ENCODE data around the gene STK32C.

STK32C gene

GRCh38 chr10:132280646-132281074, 27.1 kb downstream of the STK32C start:
- Histone ChIP-seq H3K4me3 (replicated peaks; ENCODE audit: low read depth, low read length) (no peak overlapping the region), H3K27me3 (replicated peaks; ENCODE audit: control insufficient read depth, insufficient read depth, low read length) (no peaks in the 10 kb centered on the region; the same call in 1 of the 2 replicates), H3K36me3 (ENCODE audit: control insufficient read depth, insufficient read depth, low read length) (no peaks in the 10 kb centered on the region)
- no peak for TF ChIP-seq CTCF (IDR thresholded peaks at IDR 0.05; ENCODE audit: insufficient read depth, low read length, poor library complexity, severe bottlenecking)
- DNase-seq (ENCODE audit: extremely low read depth, insufficient read length) = no peak

GRCh38 chr10:132279873-132280645, 27.7 kb downstream of the STK32C start:
- H3K27me3 ChIP-seq (replicated peaks; ENCODE audit: control insufficient read depth, insufficient read depth, low read length) = no peaks in the 10 kb centered on the region; the same call in 1 of the 2 replicates
- no peak for DNase-seq (ENCODE audit: extremely low read depth, insufficient read length)
- H3K4me3 ChIP-seq (replicated peaks; ENCODE audit: low read depth, low read length) = no peak overlapping the region
- TF ChIP-seq CTCF (IDR thresholded peaks at IDR 0.05; ENCODE audit: insufficient read depth, low read length, poor library complexity, severe bottlenecking) = no peak
- no peaks in the 10 kb centered on the region for H3K36me3 ChIP-seq (ENCODE audit: control insufficient read depth, insufficient read depth, low read length)

- DNase-seq (ENCODE audit: extremely low read depth, insufficient read length) = no peak
- Histone ChIP-seq H3K27me3 (replicated peaks; ENCODE audit: control insufficient read depth, insufficient read depth, low read length) (no peaks in the 10 kb centered on the region; the same call in 1 of the 2 replicates), H3K36me3 (ENCODE audit: control insufficient read depth, insufficient read depth, low read length) (no peaks in the 10 kb centered on the region), H3K4me3 (replicated peaks; ENCODE audit: low read depth, low read length) (no peak overlapping the region)
- no peak for TF ChIP-seq CTCF (IDR thresholded peaks at IDR 0.05; ENCODE audit: insufficient read depth, low read length, poor library complexity, severe bottlenecking)
Measured at GRCh38 chr10:132277311-132277741, 30.4 kb downstream of the STK32C start.

- no peak for DNase-seq (ENCODE audit: extremely low read depth, insufficient read length)
- Histone ChIP-seq H3K36me3 (ENCODE audit: control insufficient read depth, insufficient read depth, low read length) (no peaks in the 10 kb centered on the region), H3K27me3 (replicated peaks; ENCODE audit: control insufficient read depth, insufficient read depth, low read length) (no peaks in the 10 kb centered on the region; the same call in 1 of the 2 replicates), H3K4me3 (replicated peaks; ENCODE audit: low read depth, low read length) (no peak overlapping the region)
- no peak for TF ChIP-seq CTCF (IDR thresholded peaks at IDR 0.05; ENCODE audit: insufficient read depth, low read length, poor library complexity, severe bottlenecking)
Measured at GRCh38 chr10:132276706-132277105, 31.0 kb downstream of the STK32C start.

GRCh38 chr10:132276179-132276675, 31.5 kb downstream of the STK32C start:
- DNase-seq (ENCODE audit: extremely low read depth, insufficient read length) = no peak
- Histone ChIP-seq H3K36me3 (ENCODE audit: control insufficient read depth, insufficient read depth, low read length) (no peaks in the 10 kb centered on the region), H3K27me3 (replicated peaks; ENCODE audit: control insufficient read depth, insufficient read depth, low read length) (no peaks in the 10 kb centered on the region; the same call in 1 of the 2 replicates), H3K4me3 (replicated peaks; ENCODE audit: low read depth, low read length) (no peak overlapping the region)
- no peak for TF ChIP-seq CTCF (IDR thresholded peaks at IDR 0.05; ENCODE audit: insufficient read depth, low read length, poor library complexity, severe bottlenecking)
